ENCODE results near the gene GMPR. TPM values are rescaled to one million over a fixed set of nuclear protein-coding genes. Genes with fewer than 3 reads are reported as not detected.

GMPR gene
- total RNA-seq, 1 experiment from 2014 or later, result 24.0 TPM

DNA sequence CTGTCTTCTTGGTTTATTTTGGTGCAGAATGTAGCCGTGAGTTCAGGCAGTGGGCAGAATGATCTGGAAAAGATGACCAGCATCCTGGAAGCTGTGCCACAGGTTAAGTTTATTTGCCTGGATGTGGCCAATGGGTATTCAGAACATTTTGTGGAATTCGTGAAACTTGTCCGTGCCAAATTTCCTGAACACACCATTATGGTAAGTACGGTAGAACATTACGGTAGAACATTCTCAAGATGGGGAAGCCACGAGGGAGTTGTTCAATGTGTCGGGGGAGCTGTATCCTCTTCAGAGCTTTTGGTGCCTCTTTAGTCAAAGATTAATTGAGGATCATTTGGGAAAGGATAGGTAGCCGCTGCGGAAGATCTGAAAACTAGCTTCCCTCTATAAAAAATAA, 16.1 kb downstream of the GMPR start (continued):
- TF ChIP-seq, protein P1, sequence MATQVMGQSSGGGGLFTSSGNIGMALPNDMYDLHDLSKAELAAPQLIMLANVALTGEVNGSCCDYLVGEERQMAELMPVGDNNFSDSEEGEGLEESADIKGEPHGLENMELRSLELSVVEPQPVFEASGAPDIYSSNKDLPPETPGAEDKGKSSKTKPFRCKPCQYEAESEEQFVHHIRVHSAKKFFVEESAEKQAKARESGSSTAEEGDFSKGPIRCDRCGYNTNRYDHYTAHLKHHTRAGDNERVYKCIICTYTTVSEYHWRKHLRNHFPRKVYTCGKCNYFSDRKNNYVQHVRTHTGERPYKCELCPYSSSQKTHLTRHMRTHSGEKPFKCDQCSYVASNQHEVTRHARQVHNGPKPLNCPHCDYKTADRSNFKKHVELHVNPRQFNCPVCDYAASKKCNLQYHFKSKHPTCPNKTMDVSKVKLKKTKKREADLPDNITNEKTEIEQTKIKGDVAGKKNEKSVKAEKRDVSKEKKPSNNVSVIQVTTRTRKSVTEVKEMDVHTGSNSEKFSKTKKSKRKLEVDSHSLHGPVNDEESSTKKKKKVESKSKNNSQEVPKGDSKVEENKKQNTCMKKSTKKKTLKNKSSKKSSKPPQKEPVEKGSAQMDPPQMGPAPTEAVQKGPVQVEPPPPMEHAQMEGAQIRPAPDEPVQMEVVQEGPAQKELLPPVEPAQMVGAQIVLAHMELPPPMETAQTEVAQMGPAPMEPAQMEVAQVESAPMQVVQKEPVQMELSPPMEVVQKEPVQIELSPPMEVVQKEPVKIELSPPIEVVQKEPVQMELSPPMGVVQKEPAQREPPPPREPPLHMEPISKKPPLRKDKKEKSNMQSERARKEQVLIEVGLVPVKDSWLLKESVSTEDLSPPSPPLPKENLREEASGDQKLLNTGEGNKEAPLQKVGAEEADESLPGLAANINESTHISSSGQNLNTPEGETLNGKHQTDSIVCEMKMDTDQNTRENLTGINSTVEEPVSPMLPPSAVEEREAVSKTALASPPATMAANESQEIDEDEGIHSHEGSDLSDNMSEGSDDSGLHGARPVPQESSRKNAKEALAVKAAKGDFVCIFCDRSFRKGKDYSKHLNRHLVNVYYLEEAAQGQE (IDR thresholded peaks at IDR 0.05; ENCODE audit: low read depth), result no peak
- TF ChIP-seq FOSL1 (IDR thresholded peaks at IDR 0.05; ENCODE audit: low read depth) (no peak), TCF7L2 (IDR thresholded peaks at IDR 0.05; ENCODE audit: borderline replicate concordance, extremely low read depth, insufficient read depth, insufficient read length) (no peak), CEBPB (IDR thresholded peaks at IDR 0.05; ENCODE audit: low read depth) (no peak), CBX3 (IDR thresholded peaks at IDR 0.05; ENCODE audit: low read depth) (no peak), SRF (IDR thresholded peaks at IDR 0.05; ENCODE audit: low read depth) (no peak)
- TF ChIP-seq, protein P2, sequence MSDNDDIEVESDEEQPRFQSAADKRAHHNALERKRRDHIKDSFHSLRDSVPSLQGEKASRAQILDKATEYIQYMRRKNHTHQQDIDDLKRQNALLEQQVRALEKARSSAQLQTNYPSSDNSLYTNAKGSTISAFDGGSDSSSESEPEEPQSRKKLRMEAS (IDR thresholded peaks at IDR 0.05), result no peak

- no peaks in the 10 kb centered on the region for H3K79me2 ChIP-seq (ENCODE audit: insufficient read depth, low read length)
- TF ChIP-seq RAD21 (IDR thresholded peaks at IDR 0.05; ENCODE audit: low read depth) (no peak), JUND (IDR thresholded peaks at IDR 0.05) (no peak), EGR1 (IDR thresholded peaks at IDR 0.05; ENCODE audit: low read depth) (no peak), POLR2A (IDR thresholded peaks at IDR 0.05; ENCODE audit: borderline replicate concordance, extremely low read depth, insufficient read depth, insufficient read length) (no peak), ZFX (IDR thresholded peaks at IDR 0.05) (no peak), CEBPB (IDR thresholded peaks at IDR 0.05; ENCODE audit: low read depth) (no peak), SRF (IDR thresholded peaks at IDR 0.05; ENCODE audit: low read depth) (no peak), POLR2AphosphoS5 (IDR thresholded peaks at IDR 0.05; ENCODE audit: low read depth, low read length) (no peak), ZNF274 (IDR thresholded peaks at IDR 0.05; ENCODE audit: low read depth, low read length) (no peak), SP1 (IDR thresholded peaks at IDR 0.05; ENCODE audit: low read depth) (no peak), EZH2 (IDR thresholded peaks at IDR 0.05) (no peak), SIN3A (IDR thresholded peaks at IDR 0.05; ENCODE audit: low read depth) (no peak), TCF7L2 (IDR thresholded peaks at IDR 0.05; ENCODE audit: borderline replicate concordance, extremely low read depth, insufficient read depth, insufficient read length) (no peak), ELF1 (IDR thresholded peaks at IDR 0.05; ENCODE audit: borderline replicate concordance, low read depth) (no peak)
- TF ChIP-seq, protein P2 (IDR thresholded peaks at IDR 0.05), result no peak
- TF ChIP-seq, protein P1 (IDR thresholded peaks at IDR 0.05; ENCODE audit: low read depth), result no peak
- intact Hi-C loops (cut with micrococcal nuclease), result no loop called here
- no peak overlapping the region for H3K27ac ChIP-seq (ENCODE audit: low read depth, low read length)
- DNase-seq (ENCODE audit: low read depth, low spot score) (no peak), ATAC-seq (no peak)
- no peaks in the 10 kb centered on the region for H3K27me3 ChIP-seq (ENCODE audit: insufficient read depth, low read length)
- ChIA-PET RAD21 (ENCODE audit: low non-redundant PET in 1 of 2, low total read pairs in 2 of 2, uncharacterized antibody in 2 of 2, unreplicated experiment in 2 of 2) (no interaction called here), POLR2A (no interaction called here), CTCF (no interaction called here)
- no peaks in the 10 kb centered on the region for H3K9me2 ChIP-seq (ENCODE audit: insufficient read depth)
- H4K20me1 ChIP-seq (ENCODE audit: insufficient read depth), result no peaks in the 10 kb centered on the region
- BruUV-seq (replicated peaks), result no TSS peak
- H2AFZ ChIP-seq (ENCODE audit: low read depth, low read length, poor library complexity, severe bottlenecking), result no peak overlapping the region
- H3K4me3 ChIP-seq (replicated peaks in 1 of 2; ENCODE audit: low read depth in 1 of 2, low read length in 2 of 2), result no peak overlapping the region
- no peak overlapping the region for H3K9ac ChIP-seq (ENCODE audit: low read length)
- H3K36me3 ChIP-seq (ENCODE audit: control insufficient read depth in 1 of 2, insufficient read depth in 2 of 2, low read length in 2 of 2), result peaks cover 2 to 5% of the 10 kb centered on the region in 2 experiments; a peak in 1 of 4 replicates
- no peaks in the 10 kb centered on the region for H3K4me1 ChIP-seq (ENCODE audit: control insufficient read depth in 1 of 2, insufficient read depth in 2 of 2, low read length in 2 of 2)
- H3K9me3 ChIP-seq (ENCODE audit: control insufficient read depth in 1 of 2, insufficient read depth in 1 of 2, low read depth in 1 of 2, low read length in 2 of 2), result no peaks in the 10 kb centered on the region
- H3K4me2 ChIP-seq (ENCODE audit: low read length), result no peak overlapping the region
Measured at GRCh38 chr6:16256781-16257180, 18.4 kb downstream of the GMPR start.
